ENCODE data around the gene AKT2. TPM values are rescaled to one million over a fixed set of nuclear protein-coding genes. Genes with fewer than 3 reads are reported as not detected.
"Not testable (repeated sequence)": the region's sequence is repeated elsewhere in the genome, so short reads cannot be mapped to it uniquely, and the experiment has no call there.

Gene AKT2
- total RNA-seq = 100 to 1,000 TPM; 195 to 229 TPM
- polyA plus RNA-seq (ENCODE audit: insufficient read depth, low read depth, low replicate concordance) = 154 TPM
- long read RNA-seq, donor 1, full-length matches to known transcripts = 26 of 48 reads
- long read RNA-seq, donor 1, partial matches to known transcripts = 17 of 48 reads
- long read RNA-seq, donor 1, other reads (novel, unspliced or antisense) = 5 of 48 reads
- long read RNA-seq, donor 2, full-length matches to known transcripts = 20 of 43 reads
- long read RNA-seq, donor 2, partial matches to known transcripts = 23 of 43 reads
- long read RNA-seq, donor 2, other reads (novel, unspliced or antisense) = 0 of 43 reads

- TF ChIP-seq CTCF (IDR thresholded peaks at IDR 0.05) (no peak), POLR2A (IDR thresholded peaks at IDR 0.05) (no peak)
- 0% methylated on average over 13 to 45 of the region's 84 CpGs for WGBS, 2 donors
Measured at GRCh38 chr19:40284501-40285352, at the start of gene AKT2. Gene AKT2, minus strand, starts transcription at chr19:40285345. Its CDS starts 20,078 bp downstream, at chr19:40265267.

GRCh38 chr19:40333083-40333482 lies 47.9 kb upstream of the AKT2 start:
- H3K4me3 ChIP-seq; H3K9me3 ChIP-seq; intact Hi-C loops (cut with DNase I; ENCODE audit: low total_unique reads); H3K36me3 ChIP-seq (ENCODE audit: low read depth, missing control alignments); H3K27ac ChIP-seq; H3K4me1 ChIP-seq; H3K27me3 ChIP-seq; DNase-seq: not testable (repeated sequence)
- WGBS, 2 donors = 95 to 97% methylated on average over 6 of the region's 6 CpGs

More at GRCh38 chr19:40284501-40285352, at the start of gene AKT2:
- no peaks in the 10 kb centered on the region for H3K27me3 ChIP-seq
- peaks cover 59% of the 10 kb centered on the region for H3K4me1 ChIP-seq
- peak within 1 kb of the TSS; percentile 95 to 98 for H3K27ac ChIP-seq
- H3K36me3 ChIP-seq (ENCODE audit: low read depth, missing control alignments) = no peaks in the 10 kb centered on the region
- peak; percentile 77 for DNase-seq
- peak within 1 kb of the TSS; percentile 93 to 95 for H3K4me3 ChIP-seq
- H3K9me3 ChIP-seq = no peaks in the 10 kb centered on the region
- intact Hi-C loops (cut with DNase I; ENCODE audit: low total_unique reads) = no loop called here

GRCh38 chr19:40332669-40333068 lies 47.5 kb upstream of the AKT2 start:
- 85 to 88% methylated on average over 6 of the region's 6 CpGs for WGBS, 2 donors
- TF ChIP-seq CTCF (IDR thresholded peaks at IDR 0.05) (no peak), POLR2A (IDR thresholded peaks at IDR 0.05) (no peak)
- Histone ChIP-seq H3K27ac (no peak overlapping the region), H3K4me1 (no peaks in the 10 kb centered on the region), H3K4me3 (no peak overlapping the region), H3K27me3 (no peaks in the 10 kb centered on the region), H3K9me3 (no peaks in the 10 kb centered on the region), H3K36me3 (ENCODE audit: low read depth, missing control alignments) (no peaks in the 10 kb centered on the region)
- no peak for DNase-seq
- intact Hi-C loops (cut with DNase I; ENCODE audit: low total_unique reads) = no loop called here

GRCh38 chr19:40331052-40331451 lies 45.9 kb upstream of the AKT2 start:
- Histone ChIP-seq H3K9me3 (no peaks in the 10 kb centered on the region), H3K27ac (no peak overlapping the region), H3K4me3 (no peak overlapping the region), H3K27me3 (no peaks in the 10 kb centered on the region), H3K36me3 (ENCODE audit: low read depth, missing control alignments) (no peaks in the 10 kb centered on the region), H3K4me1 (no peaks in the 10 kb centered on the region)
- TF ChIP-seq CTCF (IDR thresholded peaks at IDR 0.05) = no peak
- no peak for TF ChIP-seq POLR2A (IDR thresholded peaks at IDR 0.05)
- 90 to 93% methylated on average over 5 of the region's 5 CpGs for WGBS, 2 donors
- intact Hi-C loops (cut with DNase I; ENCODE audit: low total_unique reads) = no loop called here
- DNase-seq = no peak

GRCh38 chr19:40326201-40326600 lies 41.1 kb upstream of the AKT2 start:
- Histone ChIP-seq H3K4me3 (no peak overlapping the region), H3K27ac (no peak overlapping the region), H3K4me1 (no peaks in the 10 kb centered on the region), H3K27me3 (no peaks in the 10 kb centered on the region), H3K36me3 (ENCODE audit: low read depth, missing control alignments) (no peaks in the 10 kb centered on the region), H3K9me3 (no peaks in the 10 kb centered on the region)
- WGBS, 2 donors = 93 to 94% methylated on average over 12 to 14 of the region's 14 CpGs
- DNase-seq = no peak
- TF ChIP-seq POLR2A (IDR thresholded peaks at IDR 0.05) (no peak), CTCF (IDR thresholded peaks at IDR 0.05) (no peak)
- intact Hi-C loops (cut with DNase I; ENCODE audit: low total_unique reads) = no loop called here
